GM21515 (cell line): ENCODE measurements around the gene ZBP1.
"Not testable (repeated sequence)": the region's sequence is repeated elsewhere in the genome, so short reads cannot be mapped to it uniquely, and the experiment has no call there.

ENCODE experiments used
- ATAC-seq: cut with Tn5 transposase; IDR thresholded peaks from one replicate; pipeline ENCODE4 v1.9.1; 2021; ENCODE audit not compliant: unreplicated experiment

Gene ZBP1

DNA sequence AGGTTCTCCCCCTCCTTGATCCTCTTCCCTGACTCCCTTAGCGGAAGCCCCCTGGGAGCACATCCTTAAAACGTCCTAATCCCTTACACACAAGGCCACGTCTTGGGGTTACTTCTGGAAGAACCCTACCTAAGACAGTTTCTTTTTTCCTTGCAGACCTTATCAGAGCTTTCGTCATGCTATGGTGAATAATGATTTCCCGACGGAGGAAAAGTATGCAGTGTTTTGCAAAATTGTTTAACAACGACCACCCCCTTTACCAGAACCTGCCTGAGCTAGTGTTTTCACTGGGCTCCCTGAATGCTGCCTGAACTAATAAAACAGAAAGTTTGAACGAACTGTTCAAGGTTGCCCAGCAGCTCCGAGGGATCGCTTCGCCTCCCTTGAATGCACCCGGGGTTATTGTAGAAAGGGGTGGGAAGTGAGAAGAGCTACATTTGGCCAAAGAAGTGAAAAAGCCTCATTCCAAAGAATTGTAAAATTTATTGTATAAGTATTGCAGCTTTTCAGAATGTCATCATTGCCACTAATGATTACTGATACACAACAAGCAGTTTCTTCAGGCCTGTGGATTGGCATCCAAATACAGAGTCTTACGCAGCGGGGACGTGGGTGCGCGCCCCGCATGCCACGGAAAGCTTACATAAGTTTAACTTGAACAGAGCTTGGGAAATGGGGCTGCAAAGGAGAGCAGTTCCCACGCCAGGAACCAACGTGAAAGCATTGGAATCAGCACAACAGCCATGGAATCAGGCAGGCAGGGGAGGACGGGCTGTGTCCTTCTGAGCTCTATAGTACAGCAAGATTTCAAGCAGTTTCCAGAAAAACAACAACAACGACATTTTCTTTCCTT is 27.9 kb upstream of the ZBP1 start:
- ATAC-seq: no peak

DNA sequence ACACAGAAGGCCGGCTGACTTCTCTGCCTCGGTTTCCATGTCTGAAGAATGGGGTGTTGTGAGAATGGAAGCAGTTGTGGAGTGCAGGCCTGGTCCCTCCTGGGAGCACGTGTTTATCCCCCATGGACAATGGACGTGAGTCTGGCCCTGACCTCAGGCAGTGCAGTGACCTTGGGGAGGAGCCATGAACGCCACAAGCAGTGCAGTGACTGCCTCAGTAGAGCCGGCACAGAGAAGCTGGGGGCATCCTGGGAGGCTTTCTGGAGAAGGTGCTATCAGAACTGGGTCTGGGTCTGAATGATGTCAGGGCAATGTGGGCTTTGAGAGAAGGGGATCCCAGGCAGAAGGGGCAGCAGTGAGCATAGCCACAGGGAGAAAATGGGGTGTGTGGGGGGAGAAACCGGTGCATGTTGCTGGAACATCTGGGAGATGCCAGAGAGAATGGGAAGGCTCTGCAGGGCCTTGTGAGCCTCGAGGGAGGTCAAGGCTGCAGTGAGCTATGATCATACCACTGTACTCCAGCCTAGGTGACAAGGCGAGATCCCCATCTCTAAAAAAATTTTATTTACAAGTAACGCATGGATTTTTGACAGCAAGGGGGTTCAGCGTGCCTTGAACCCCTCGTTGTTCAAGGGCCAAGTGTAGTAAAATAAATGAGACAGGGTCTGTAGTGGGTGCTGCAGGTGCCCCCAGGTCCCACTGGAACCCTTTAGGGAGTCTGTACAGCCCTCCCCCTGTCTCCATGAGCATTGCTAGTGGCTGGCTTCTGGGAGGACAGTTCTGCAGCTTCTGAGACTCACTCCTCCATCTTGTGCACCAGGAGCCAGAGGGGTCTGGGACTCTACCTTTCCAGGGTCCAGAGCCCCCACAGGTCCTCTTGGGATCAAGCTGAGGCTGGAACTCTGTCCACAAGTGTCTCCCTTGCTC is 27.0 kb upstream of the ZBP1 start:
- no peak for ATAC-seq

DNA sequence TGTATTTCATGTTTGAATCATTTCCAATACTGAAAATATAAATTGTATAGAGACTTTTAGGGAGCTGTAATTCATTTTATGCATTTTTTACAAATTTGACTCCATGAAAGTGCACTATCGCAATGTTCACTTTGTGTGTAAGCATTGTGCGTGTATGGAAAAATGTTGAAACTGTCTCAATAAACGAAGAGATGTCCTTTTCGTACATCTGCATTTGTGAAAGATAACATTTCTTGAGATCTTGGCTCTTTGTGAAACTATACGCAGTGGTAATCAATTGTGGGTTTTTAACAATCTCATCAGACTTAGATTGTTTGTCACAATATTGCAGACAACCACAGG is 18.6 kb upstream of the ZBP1 start:
- ATAC-seq: no peak

DNA sequence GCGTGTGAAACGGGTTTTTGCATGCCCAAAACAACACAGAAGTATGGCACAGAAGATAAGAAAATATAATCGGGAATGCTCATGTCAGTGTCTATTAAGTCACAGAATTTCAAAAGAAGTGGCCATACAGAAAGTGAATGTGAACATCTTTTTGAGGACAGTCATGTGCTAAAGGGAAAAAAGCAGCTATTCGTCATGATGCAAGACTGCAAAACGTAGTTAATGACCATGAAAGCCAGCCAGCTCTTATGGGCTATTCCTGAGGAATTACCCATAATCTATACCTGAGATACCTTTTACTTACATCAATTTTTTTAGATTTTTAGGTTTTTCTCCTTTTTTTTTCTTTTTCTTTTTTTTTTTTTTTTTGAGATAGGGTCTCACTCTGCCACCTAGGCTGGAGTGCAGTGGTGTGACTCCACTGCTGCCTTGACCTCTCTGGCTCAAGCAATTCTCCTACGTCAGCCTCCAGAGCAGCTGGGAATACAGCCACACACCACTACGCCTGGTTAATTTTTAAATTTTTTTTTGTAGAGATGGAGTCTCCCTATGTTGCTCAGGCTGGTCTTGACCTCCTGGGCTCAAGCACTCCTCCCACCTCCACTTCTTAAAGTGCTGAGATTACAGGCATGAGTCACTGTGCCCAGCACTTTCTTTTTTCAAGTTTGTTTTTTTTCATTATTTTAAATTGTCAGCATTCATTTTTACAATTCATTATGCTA is 18.1 kb upstream of the ZBP1 start:
- no peak for ATAC-seq

DNA sequence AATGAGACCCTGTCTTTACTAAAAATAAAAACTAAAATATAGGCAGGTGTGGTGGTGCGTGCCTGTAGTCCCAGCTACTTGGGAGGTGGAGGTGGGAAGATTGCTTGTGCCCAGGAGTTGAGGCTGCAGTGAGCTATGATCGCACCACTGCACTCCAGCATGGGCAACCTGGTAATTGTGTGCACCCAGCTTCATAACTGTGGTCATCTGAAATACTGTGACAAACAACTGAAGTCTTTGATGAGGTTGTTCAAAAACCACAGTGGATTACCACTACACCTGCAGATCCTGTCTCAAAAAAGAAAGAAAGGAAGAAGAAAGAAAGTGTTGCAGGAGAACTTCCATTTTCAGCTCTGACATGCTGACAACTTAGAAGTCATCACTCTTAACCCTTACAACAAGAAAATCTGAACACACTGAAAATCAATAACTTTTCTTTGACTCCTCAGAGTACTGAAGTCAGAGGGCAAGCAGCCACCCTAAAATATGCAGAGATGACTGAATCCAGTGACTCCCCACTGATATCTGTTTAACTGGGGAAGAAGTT is 13.8 kb upstream of the ZBP1 start:
- no peak for ATAC-seq

DNA sequence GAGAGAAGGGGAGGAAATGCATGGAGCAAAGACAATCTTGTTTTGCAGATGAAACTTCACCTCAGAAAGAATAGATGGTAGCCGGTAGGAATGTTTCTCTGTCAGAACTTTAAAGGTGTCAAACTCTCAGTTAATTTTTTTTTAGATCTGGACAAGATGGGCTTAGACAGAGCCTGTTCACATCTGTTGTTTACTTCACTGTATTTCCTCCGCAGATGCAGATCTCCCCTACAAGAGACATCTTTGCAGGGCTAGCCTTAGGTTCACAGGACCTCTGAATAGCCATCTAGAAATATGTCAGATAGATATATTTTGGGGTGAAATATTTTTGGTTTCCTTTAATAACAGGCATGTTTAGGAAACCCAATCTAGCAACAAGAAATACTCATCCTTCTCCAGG is 12.1 kb upstream of the ZBP1 start:
- ATAC-seq: no peak

DNA sequence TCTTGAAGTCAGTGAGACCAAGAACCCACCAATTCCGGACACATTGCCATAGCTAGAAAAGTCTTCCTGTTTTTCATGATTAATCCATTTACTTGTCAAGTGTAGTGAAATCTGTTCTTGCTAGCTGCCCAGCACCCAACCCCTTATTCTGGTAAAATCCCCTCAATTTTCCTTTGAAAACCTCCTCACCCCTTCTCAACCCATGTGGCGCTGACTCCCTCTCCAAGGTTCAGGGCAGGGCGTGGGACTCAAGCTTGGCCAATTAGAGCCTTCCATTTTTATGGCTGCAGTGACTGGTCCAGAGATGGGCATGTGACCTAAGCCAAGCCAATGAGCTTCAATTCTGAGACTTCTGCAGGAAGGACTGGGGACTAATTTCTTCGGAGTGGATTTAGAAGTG is 9.8 kb upstream of the ZBP1 start:
- ATAC-seq: no peak

DNA sequence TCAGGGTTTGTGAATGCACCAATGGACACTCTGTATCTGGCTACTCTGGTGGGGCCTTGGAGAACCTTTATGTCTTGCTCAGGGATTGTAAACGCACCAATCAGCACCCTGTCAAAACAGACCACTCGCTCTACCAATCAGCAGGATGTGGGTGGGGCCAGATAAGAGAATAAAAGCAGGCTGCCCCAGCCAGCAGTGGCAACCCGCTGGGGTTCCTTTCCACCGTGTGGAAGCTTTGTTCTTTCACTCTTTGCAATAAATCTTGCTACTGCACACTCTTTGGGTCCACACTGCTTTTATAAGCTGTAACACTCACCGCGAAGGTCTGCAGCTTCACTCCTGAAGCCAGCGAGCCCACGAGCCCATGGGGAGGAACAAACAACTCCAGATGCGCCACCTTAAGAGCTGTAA is 9.3 kb upstream of the ZBP1 start:
- not testable (repeated sequence) for ATAC-seq

DNA sequence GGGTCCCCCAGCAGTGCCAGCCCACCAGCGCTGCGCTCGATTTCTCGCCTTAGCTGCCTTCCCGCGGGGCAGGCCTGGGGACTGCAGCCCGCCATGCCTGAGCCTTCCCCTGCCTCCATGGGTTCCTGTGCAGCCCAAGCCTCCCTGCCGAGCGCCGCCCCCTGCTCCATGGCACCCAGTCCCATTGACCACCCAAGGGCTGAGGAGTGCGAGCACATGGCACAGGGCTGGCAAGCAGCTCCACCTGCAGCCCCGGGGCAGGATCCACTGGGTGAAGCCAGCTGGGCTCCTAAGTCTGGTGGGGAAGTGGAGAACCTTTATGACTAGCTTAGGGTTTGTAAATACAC is 8.7 kb upstream of the ZBP1 start:
- ATAC-seq: not testable (repeated sequence)

DNA sequence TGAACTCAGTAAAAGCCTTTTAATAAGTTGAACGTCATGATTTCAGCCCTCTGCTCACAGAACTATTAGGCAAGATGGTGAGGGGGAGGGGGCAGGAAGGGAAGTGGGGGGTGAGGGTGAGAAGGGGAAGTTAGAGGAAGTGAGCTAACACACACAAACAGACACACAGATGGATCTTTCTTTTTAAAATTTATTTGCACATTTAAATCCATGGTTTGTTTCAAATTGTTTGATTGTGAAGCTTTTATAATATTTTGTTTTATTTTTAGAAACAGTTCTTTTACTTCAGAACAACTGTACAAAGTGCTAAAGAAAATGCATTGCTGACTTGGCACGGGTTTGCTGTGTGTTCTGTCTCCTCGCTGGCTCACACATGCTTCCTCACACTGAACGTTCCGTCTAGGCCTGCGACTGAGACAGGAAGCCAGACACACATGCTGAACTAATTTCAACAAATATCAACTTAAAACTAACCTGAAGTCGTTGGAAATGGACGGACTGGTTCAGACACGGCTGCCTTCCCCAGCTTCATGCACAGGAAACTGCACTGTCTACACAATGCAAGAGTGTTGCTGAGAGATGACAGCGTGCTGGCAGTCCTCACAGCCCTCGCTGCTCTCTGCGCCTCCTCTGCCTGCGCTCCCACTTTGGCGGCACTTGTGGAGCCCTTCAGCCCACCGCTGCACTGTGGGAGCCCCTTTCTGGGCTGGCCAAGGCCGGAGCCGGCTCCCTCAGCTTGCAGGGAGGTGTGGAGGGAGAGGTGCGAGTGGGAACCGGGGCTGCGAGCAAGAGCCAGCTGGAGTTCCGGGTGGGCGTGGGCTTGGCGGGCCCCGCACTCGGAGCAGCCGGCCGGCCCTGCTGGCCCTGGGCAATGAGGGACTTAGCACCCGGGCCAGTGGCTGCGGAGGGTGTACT is 8.1 kb upstream of the ZBP1 start:
- no peak for ATAC-seq

DNA sequence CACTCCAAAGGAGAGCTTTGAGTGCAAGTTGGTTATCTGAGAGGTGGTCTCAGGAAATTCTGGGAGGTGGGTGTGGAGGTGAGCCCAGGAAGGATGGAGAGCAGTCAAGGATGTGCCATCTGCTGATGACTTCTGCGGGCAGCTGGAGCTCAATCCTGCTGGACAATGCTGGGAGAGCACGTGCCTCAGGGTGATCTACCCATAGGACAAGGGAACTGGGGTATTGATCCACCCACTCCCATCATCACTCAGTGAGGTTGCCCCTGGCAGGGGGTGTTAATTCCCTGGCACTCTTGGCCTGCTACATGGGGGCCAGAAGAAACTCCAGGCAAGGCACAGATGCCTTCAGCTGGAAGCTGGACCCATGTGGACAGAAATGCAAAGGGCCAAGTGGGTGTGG is 7.1 kb upstream of the ZBP1 start:
- no peak for ATAC-seq

DNA sequence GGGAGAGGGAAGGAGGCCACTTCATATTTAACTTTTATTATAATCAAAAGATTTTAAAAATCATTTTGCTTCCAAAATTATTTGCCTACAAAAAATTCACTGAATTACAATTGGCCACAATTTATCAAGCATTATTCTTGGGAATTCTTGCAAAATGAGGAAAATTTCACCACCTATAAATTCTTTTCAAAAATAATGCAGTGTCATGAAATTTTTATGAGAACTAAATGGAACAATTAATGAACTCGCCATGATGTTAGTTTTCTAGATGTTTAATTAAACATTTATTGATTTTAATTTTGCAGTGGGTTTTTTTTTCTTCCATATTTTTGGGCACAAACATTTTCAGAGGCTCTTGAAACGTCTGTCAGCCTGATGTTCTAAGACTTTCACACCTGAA is 5.8 kb upstream of the ZBP1 start:
- no peak for ATAC-seq

DNA sequence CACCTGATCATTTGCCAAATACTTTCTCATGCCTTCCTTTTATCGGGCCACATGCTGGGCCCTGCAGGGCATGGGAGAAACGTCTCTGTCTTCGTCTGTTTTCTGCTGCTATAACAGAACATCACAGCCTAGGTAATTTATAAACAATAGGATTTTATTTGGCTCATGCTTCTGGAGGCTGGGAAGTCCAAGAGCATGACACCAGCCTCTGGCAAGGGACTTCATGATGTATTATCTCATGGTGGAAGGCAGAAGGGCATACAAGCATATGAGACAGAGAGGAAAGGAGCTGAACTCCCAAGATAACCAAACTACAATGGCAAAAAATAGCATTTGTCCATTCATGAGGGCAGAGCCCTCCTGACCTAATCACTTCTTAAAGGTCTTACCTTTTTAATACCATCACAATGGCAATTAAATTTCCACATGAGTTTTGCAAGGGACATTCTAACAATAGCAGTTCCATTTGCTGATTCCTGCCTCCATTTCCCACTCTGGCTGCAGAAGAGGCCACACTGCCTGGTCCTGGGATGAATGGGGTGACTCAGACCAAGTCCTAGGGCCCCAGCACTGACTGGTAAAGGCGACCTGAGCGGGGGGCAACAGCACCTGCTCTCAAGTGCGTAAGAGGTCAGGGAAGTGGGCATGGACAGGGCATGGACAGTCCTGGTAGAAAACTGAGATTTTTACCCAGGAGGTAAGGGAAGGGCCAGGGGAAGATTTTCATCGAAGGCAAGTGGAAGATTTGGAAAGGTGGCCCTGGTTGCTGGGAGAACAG is 5.1 kb upstream of the ZBP1 start:
- no peak for ATAC-seq

DNA sequence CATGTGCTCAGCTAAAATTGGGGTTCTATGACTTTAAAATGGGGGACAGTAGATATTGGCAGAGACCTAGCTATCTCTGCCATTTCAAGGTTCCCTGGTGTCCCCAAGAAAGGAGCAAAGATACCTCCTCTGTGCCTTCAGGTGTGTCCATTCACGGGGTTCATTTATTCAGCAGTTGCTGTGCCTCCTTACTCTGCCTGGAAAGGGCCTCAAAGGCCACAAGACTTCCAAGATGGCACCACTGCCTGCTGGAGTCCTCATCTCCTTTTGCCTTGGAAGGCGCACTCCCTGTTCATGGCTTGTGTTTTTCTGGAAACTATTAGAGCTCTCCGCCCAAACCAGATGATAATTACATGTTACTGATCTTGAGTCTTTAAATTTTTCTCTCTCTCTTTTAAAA is 3.9 kb upstream of the ZBP1 start:
- ATAC-seq: no peak

DNA sequence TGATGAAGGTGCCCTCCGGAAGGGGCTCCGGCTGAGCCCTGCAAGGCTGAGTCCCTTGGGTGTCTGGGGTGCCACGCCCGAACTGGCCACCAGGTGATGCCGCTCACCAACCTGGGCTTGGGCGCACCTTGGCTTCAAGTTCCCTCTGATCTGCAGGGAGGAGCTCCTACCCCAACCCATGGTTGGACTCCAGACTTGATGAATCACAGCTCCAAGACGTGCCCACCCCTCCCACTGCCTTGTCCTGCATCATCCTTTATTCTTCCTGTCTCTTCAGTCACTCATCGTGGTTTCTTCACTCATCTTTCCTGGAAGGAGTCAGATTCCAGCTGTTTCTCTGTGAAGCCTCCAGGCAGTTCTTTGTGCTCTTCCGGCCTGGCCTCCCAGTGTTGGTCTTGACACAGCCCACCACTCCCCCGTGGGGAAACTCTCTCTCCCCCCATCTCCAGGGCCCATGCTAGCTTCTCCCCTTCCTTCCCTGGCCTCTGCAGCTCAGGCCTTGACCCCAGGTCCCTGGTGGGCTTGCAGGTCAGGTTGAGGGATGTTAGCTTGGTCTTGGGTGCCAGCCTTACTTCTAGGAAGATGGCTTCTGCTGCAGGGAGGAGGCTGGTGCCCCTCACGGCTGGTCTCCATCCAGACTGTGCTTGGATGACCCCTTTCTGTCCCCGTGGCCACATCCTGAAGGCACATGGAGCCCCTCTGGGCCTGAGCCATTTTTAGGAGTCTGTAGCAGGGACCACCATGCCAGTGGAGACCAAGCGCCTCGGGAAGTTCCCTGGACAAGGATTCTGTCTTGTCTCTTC is 2.6 kb upstream of the ZBP1 start:
- no peak for ATAC-seq

DNA sequence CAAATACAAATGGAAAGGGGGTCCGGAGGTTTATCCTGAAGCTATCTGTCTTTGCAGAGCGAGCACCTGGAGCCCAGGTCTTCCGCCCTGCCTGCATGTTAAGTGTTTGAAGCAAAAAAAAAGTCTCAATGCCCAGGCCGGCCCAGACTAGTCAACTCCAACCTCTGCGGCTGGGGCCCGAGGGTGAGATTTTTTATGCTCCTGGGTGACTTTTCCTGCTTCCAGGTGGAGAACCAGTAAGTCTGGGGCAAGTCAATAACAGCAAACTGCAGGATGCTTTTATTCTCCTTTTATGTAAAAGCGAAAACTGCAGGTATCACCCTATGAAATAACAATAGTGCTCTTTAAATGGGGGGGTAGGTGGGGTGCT is 2.0 kb upstream of the ZBP1 start:
- ATAC-seq: no peak

DNA sequence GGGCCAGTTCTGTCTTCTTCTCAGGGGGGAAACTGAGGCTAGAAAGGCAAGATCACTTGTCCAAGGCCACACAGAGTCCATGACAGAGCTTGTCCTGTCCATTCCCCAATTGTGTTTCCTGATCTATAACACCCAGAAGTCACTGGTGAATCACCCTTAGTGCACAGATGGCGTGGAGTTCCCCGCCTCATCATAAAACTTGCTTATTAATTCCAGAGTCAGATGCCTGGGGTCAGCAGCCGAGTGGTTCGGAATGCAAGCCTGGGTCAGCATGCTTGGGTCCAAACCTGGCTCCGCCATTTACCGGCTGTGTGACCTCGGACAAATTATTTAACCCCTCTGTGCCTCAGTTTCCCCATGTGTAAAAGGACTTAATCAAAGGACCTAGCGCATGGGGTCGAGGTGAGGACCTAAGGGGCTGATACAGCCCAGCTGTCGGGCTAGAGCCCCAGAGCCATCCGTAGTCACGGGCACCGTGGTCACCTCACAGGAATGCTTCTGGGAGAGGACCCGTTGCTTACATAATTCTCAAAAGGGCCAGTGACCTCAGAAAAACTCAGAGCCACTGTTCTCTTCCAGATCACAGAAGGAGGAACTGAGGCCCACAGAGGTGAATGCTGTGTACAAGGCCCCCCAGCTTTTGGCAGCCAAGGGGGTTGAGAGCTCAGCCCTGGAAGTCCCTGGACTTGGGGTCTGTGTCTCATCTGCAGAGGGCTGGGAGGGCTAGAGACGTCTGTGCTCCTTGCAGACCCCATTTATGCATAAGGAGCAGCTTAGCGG is 1.4 kb upstream of the ZBP1 start:
- no peak for ATAC-seq

DNA sequence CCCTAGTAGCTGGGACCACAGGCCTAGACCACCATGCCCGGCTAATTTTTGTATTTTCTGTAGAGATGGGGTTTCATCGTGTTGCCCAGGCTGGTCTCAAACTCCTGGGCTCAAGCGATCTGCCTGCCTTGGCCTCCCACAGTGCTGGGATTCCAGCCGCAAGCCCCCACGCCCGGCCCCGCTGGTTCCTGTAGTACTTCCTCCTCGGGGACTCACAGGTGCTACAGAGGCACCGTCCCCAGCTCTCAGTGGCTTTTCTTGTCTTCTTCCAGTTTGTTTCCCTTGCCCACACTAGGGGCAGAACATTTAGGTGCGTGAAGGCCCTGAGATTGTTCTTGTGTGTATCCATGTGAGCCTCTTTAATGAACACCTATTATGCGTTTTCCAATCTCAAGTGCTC is 773 bp upstream of the ZBP1 start:
- no peak for ATAC-seq
